ENCODE data around the gene MAN1B1.
A peak's percentile ranks its signal among the peaks of the same experiment; 100 is the strongest.

The MAN1B1 gene

DNA sequence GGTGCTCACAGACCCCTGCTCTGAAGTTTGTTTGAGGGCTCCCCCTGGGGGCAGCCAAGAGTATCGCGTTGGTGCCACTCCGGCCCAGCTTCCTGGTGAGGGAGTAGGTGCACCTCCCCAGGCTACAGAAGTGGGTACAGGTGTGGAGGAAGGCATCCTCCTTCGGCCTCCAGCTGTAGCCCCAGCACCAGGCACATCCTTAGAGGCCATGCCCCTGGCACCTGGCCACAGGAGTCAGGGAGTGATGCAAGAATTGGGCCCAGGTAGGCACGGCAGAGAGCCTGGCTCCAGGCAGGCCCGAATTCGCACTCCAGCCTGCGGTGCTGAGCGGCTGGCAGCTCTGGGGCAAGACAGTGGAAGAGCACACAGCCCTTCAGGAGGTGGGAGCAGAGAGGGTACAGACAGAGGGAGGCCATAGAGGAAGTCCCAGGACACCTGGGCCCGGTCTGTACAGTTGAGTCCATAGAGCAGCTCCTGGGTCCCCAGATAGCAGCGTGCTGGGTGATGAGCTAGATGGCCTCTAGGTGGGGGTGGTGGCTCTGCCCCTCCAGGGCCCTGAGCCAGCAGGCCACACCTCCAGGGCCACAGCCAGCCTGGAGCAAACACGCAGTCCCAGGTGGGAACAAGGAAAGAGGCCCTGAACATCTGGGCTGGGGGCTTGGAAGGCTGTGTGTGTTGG is 18.8 kb upstream of the MAN1B1 start:
- DNase-seq (ENCODE audit: insufficient read length, low spot score) (peak; percentile 86), FAIRE-seq (peak; percentile 94)
- TF ChIP-seq POLR2AphosphoS5 (IDR thresholded peaks at IDR 0.05; ENCODE audit: low read depth, low read length) = no peak
- TF ChIP-seq POU2F2 (IDR thresholded peaks at IDR 0.05; ENCODE audit: low read depth, low read length) = no peak
- TF ChIP-seq PAX5 (IDR thresholded peaks at IDR 0.05; ENCODE audit: insufficient read depth, low read length, severe bottlenecking) = no peak
- no peak for TF ChIP-seq POLR2A (IDR thresholded peaks at IDR 0.05; ENCODE audit: low read depth, low read length)
- TF ChIP-seq TAF1 (IDR thresholded peaks at IDR 0.05; ENCODE audit: low read depth, low read length) = no peak
- no peak for TF ChIP-seq SPI1 (IDR thresholded peaks at IDR 0.05; ENCODE audit: low read depth, low read length)

DNA sequence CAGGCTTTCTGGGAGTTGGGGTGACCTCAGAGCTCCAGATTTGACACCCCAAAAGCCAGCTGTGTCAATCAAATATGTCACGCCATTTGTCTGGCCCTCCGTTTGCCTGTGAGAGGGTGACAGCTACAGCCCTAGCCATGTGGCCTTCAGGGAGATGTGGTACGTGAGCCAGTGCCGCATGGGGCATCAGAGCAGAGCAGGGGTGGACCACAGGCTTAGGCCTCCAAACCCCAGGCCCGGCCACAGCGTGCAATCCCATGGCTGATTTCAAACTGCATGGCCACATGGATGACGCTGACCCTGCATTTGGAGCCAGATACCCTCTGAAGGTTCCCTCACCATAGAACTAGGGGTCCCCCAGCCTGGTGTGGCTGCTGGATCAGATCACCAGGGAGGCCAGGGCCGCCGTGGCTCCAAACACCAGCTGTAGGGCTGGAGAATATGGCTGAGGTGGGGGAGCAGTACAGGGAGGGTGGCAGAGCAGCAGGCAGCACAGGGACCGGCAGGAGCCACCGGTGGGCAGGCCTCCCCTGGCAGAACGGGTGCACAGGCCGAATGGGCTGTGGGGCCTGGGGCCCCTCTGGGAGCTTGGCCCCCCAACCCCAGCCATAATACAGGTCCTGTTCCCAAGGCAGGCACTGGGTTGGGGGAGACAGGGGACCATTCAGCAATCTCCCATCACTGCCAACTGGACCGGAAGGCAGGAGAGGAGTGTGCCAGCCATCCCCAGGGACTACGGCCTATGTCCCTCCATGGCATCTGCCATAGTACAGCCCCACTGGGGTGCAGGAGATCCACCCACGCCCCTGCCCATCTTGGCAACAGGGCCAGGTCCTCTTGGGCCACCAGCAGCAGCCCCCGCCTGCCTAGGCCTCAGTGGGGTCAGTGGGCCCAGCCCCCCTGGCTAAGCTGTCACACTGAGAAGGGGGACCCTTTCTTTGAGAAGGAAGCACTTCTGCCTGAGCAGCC is 18.0 kb upstream of the MAN1B1 start:
- DNase-seq (ENCODE audit: insufficient read length, low spot score) = no peak
- FAIRE-seq = peak; percentile 47
- TF ChIP-seq TAF1 (IDR thresholded peaks at IDR 0.05; ENCODE audit: low read depth, low read length) (no peak), SPI1 (IDR thresholded peaks at IDR 0.05; ENCODE audit: low read depth, low read length) (no peak), PAX5 (IDR thresholded peaks at IDR 0.05; ENCODE audit: insufficient read depth, low read length, severe bottlenecking) (no peak), POU2F2 (IDR thresholded peaks at IDR 0.05; ENCODE audit: low read depth, low read length) (no peak), POLR2AphosphoS5 (IDR thresholded peaks at IDR 0.05; ENCODE audit: low read depth, low read length) (no peak), POLR2A (IDR thresholded peaks at IDR 0.05; ENCODE audit: low read depth, low read length) (no peak)

DNA sequence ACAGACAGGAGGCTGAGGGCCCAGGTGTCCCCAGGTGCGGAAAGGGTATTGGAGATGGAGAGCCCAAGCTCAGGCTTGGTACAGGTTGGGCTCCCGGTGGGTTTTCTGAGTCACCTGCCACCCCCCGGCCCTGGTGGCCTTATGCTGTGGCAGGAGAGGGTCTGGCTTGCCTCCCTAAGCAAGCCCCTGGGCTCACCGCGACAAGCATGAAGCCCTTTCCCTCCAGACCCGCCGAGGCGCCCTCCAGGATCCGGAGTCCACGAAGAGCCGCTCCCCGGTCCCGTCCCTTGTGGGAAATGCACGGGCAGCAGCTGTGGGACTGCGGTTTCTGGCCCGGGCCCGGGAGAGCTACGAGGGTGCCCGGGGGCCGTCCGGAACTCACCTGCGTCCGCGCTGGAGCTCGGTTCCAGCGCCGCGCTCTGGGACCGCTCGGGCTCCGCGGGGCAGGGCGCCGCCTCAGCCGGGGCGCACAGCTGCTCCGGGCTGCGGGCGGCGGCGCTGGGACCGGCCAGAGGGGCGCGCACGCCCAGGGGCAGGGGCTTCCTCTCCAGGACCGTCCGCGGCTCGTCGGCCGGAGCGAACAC is 17.2 kb upstream of the MAN1B1 start:
- FAIRE-seq (no peak), DNase-seq (ENCODE audit: insufficient read length, low spot score) (no peak)
- TF ChIP-seq POLR2A (IDR thresholded peaks at IDR 0.05; ENCODE audit: low read depth, low read length) (no peak), TAF1 (IDR thresholded peaks at IDR 0.05; ENCODE audit: low read depth, low read length) (no peak), SPI1 (IDR thresholded peaks at IDR 0.05; ENCODE audit: low read depth, low read length) (no peak), POLR2AphosphoS5 (IDR thresholded peaks at IDR 0.05; ENCODE audit: low read depth, low read length) (no peak)

DNA sequence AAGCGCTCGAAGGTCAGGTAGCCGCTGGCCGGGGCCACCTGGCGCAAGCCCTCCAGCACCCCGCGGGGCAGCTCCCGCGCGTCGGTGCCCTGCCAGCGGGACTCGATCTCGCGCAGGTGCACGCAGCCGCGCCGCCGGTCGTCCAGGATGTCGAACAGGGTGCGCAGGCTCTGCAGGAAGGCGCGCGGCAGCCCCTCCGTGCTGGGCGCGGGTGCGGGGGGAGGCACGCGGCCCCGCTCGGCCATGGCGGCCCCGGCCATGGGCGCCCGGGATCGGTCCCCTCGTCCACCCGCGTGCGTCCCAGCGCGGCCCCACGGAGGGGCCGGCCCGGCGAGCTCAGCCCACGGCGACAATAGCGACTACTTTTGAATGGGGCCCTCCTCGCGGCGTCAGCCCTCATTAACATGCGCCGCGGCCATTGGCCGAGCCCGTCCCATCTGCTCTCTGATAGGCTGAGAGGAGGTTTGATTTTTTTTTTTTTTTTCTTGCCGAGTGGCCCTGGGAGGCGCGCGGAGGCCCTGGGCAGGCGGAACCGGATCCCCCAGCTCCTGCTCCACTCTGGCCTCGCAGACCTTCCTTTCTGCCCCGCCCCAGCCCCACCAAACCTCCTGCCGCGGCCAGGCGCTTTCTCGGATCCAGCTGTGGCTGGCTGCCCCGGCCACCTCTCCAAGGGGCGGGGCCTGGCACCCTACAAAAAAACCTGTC is 16.4 kb upstream of the MAN1B1 start, which contains the start of gene SAPCD2:
Gene SAPCD2 (minus strand): TSS at position 357 of the 705 bp plus-strand sequence. CDS start 97 bp downstream, at position 260.
- FAIRE-seq (peak; percentile 90), DNase-seq (ENCODE audit: insufficient read length, low spot score) (peak; percentile 95)
- no peak for TF ChIP-seq PAX5 (IDR thresholded peaks at IDR 0.05; ENCODE audit: insufficient read depth, low read length, severe bottlenecking)
- TF ChIP-seq SPI1 (IDR thresholded peaks at IDR 0.05; ENCODE audit: low read depth, low read length) = no peak
- no peak for TF ChIP-seq POLR2AphosphoS5 (IDR thresholded peaks at IDR 0.05; ENCODE audit: low read depth, low read length)
- peak; percentile 71 for TF ChIP-seq POU2F2 (IDR thresholded peaks at IDR 0.05; ENCODE audit: low read depth, low read length)
- no peak for TF ChIP-seq POLR2A (IDR thresholded peaks at IDR 0.05; ENCODE audit: low read depth, low read length)

DNA sequence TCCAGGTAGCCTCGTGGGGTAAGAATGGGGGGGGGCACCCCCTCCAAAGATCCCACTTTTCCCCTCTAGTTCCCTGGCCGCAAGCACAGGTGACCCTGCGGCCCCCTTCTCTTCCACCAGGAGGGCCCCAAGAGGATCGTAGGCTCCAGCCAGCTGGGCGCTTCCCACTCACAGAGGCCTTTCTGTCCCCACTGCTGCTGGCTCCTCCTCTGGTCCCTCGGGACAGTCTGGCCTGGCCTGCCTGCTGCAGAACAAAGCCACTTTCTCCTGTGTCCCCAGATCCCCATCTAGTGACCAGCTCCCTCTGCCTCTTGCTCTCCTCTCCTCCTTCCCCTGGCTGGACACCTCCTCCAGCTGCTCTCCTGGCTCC is 15.9 kb upstream of the MAN1B1 start:
- no peak for FAIRE-seq
- DNase-seq (ENCODE audit: insufficient read length, low spot score) = no peak
- TF ChIP-seq SPI1 (IDR thresholded peaks at IDR 0.05; ENCODE audit: low read depth, low read length) (no peak), POLR2AphosphoS5 (IDR thresholded peaks at IDR 0.05; ENCODE audit: low read depth, low read length) (no peak), PAX5 (IDR thresholded peaks at IDR 0.05; ENCODE audit: insufficient read depth, low read length, severe bottlenecking) (no peak), TAF1 (IDR thresholded peaks at IDR 0.05; ENCODE audit: low read depth, low read length) (no peak), POLR2A (IDR thresholded peaks at IDR 0.05; ENCODE audit: low read depth, low read length) (no peak), POU2F2 (IDR thresholded peaks at IDR 0.05; ENCODE audit: low read depth, low read length) (no peak)

DNA sequence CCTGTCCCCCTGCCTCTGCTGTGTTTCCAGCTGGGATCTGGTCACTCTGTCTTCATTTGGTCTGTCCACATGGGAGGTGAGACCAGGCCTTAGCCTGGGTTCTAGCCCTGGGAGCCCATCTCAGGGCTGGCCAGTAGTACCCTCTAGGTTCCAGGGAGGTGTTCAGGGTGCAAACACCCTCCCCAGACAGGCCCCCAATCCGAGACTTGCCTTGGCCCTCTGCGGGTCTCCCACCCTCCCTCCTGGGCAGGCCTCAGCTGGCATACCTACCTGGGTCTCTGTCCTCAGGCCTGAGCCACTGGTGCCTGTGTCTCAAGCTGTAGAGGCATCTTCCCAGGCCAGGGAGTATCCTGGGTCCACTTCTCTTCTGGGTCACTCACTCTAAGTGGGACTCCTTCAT is 15.5 kb upstream of the MAN1B1 start:
- TF ChIP-seq POU2F2 (IDR thresholded peaks at IDR 0.05; ENCODE audit: low read depth, low read length) (no peak), POLR2A (IDR thresholded peaks at IDR 0.05; ENCODE audit: low read depth, low read length) (no peak), POLR2AphosphoS5 (IDR thresholded peaks at IDR 0.05; ENCODE audit: low read depth, low read length) (no peak), PAX5 (IDR thresholded peaks at IDR 0.05; ENCODE audit: insufficient read depth, low read length, severe bottlenecking) (no peak), SPI1 (IDR thresholded peaks at IDR 0.05; ENCODE audit: low read depth, low read length) (no peak), TAF1 (IDR thresholded peaks at IDR 0.05; ENCODE audit: low read depth, low read length) (no peak)
- FAIRE-seq (no peak), DNase-seq (ENCODE audit: insufficient read length, low spot score) (no peak)

DNA sequence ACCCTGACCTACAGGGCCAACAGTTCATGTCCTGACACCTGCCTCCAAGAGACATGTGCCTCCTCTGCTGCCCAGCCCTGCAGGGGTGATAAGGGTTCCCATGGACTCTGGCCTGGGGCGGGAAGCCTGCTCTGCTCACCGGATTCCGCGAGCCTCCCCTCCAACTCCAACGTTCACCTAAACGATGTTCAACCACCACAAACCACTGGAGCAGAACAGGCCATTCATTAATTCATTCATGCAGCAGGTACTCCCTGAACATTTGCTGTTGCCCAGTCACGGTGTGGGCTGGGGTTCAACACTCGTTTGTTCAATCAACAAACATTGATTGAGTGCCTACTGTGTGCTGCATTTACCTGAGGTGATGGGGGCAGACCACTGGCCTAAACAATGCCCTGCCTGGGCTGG is 12.8 kb upstream of the MAN1B1 start:
- TF ChIP-seq POLR2AphosphoS5 (IDR thresholded peaks at IDR 0.05; ENCODE audit: low read depth, low read length) (no peak), POLR2A (IDR thresholded peaks at IDR 0.05; ENCODE audit: low read depth, low read length) (no peak), TAF1 (IDR thresholded peaks at IDR 0.05; ENCODE audit: low read depth, low read length) (no peak), POU2F2 (IDR thresholded peaks at IDR 0.05; ENCODE audit: low read depth, low read length) (no peak), PAX5 (IDR thresholded peaks at IDR 0.05; ENCODE audit: insufficient read depth, low read length, severe bottlenecking) (no peak)
- DNase-seq (ENCODE audit: insufficient read length, low spot score) = no peak
- no peak for FAIRE-seq

DNA sequence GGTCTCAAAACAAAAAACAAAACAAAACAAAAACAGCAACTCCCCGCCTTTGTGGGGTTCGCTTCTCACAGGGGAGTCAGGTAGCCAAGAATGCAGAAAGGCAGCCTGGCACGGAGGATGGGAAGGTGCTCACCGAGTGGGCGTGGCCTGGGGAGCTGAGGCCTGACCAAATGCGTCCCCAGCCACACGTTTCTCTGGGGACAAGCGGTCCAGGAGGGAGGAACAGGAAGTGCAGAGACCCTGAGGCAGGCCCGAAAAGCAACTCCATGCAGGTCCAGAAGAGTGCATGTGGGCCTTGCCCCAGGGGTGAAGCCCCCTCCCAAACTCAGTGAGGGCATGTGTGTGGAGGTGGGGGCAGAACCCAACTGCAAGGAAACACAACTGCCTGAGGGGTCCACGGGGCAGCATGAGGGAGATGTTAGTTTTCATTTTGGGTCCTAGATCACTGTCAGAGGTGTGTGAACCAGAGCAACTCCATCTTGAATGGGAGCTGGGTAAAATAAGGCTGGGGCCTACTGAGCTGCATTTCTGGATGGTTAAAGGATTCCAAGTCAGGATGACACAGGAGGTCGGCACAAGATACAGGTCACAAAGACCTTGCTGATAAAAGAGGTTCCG is 12.0 kb upstream of the MAN1B1 start:
- FAIRE-seq (peak; percentile 5), DNase-seq (ENCODE audit: insufficient read length, low spot score) (no peak)
- no peak for TF ChIP-seq TAF1 (IDR thresholded peaks at IDR 0.05; ENCODE audit: low read depth, low read length)
- no peak for TF ChIP-seq POLR2A (IDR thresholded peaks at IDR 0.05; ENCODE audit: low read depth, low read length)

Data from GM12891 (cell line).